Measurements from ENCODE around the gene FXYD5.

GRCh38 chr19:35123573-35123972, 31.0 kb upstream of the FXYD5 start:
- TF ChIP-seq EZH2 (optimal IDR thresholded peaks at IDR 0.05; ENCODE audit: low read depth, low read length) (no peak), EZH2phosphoT487 (IDR thresholded peaks at IDR 0.05; ENCODE audit: low read length) (no peak)
- TF ChIP-seq, protein P1, sequence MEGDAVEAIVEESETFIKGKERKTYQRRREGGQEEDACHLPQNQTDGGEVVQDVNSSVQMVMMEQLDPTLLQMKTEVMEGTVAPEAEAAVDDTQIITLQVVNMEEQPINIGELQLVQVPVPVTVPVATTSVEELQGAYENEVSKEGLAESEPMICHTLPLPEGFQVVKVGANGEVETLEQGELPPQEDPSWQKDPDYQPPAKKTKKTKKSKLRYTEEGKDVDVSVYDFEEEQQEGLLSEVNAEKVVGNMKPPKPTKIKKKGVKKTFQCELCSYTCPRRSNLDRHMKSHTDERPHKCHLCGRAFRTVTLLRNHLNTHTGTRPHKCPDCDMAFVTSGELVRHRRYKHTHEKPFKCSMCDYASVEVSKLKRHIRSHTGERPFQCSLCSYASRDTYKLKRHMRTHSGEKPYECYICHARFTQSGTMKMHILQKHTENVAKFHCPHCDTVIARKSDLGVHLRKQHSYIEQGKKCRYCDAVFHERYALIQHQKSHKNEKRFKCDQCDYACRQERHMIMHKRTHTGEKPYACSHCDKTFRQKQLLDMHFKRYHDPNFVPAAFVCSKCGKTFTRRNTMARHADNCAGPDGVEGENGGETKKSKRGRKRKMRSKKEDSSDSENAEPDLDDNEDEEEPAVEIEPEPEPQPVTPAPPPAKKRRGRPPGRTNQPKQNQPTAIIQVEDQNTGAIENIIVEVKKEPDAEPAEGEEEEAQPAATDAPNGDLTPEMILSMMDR (IDR thresholded peaks at IDR 0.05; ENCODE audit: low read length), result no peak

Data from MM.1S (cell line).